ENCODE measurements around the gene HSPB2. TPM values are rescaled to one million over a fixed set of nuclear protein-coding genes. Genes with fewer than 3 reads are reported as not detected.

Gene HSPB2
- total RNA-seq, 1 donor = 1.5 TPM

GRCh38 chr11:111954154-111954553 is 41.6 kb downstream of the HSPB2 start:
- TF ChIP-seq CTCF (IDR thresholded peaks at IDR 0.05; ENCODE audit: insufficient read depth, low read length) = no peak
- H3K4me3 ChIP-seq (ENCODE audit: low read depth, low read length) = no peak overlapping the region
- DNase-seq (ENCODE audit: low read depth) = no peak

- DNase-seq (ENCODE audit: low read depth) = no peak
- H3K4me3 ChIP-seq (ENCODE audit: low read depth, low read length) = no peak overlapping the region
- TF ChIP-seq CTCF (IDR thresholded peaks at IDR 0.05; ENCODE audit: insufficient read depth, low read length) = no peak
Observed at GRCh38 chr11:111957663-111958444, 45.3 kb downstream of the HSPB2 start.

- DNase-seq (ENCODE audit: low read depth) = no peak
- H3K4me3 ChIP-seq (ENCODE audit: low read depth, low read length) = no peak overlapping the region
- TF ChIP-seq CTCF (IDR thresholded peaks at IDR 0.05; ENCODE audit: insufficient read depth, low read length) = no peak
Observed at GRCh38 chr11:111960916-111961315, 48.4 kb downstream of the HSPB2 start.

GRCh38 chr11:111961389-111962300 is 49.1 kb downstream of the HSPB2 start:
- H3K4me3 ChIP-seq (ENCODE audit: low read depth, low read length) = no peak overlapping the region
- TF ChIP-seq CTCF (IDR thresholded peaks at IDR 0.05; ENCODE audit: insufficient read depth, low read length) = no peak
- no peak for DNase-seq (ENCODE audit: low read depth)

Small RNA genes lying within 50 kb of the gene (small RNA-seq; reads per million reads assigned to genes)
- gene C11orf52 (not detected), gene GNG5P3 (not detected), gene RNA5SP351 (not detected), gene RPL37AP8 (not detected)

Other genes with a start within 250 kb of the HSPB2 start
- 18.4 and 27.1 TPM in 2 replicates for gene PPP2R1B, start 146.3 kb upstream of the HSPB2 start, total RNA-seq (ENCODE audit: low replicate concordance)
- 15.2 and 41.7 TPM in 2 replicates for gene ALG9, start 41.2 kb upstream of the HSPB2 start, total RNA-seq (ENCODE audit: low replicate concordance)
- 0.98 and 3.7 TPM in 2 replicates for gene FDXACB1, start 33.6 kb upstream of the HSPB2 start, total RNA-seq (ENCODE audit: low replicate concordance)
- gene CFAP68, start 33.2 kb upstream of the HSPB2 start, total RNA-seq (ENCODE audit: low replicate concordance) = 11.3 and 14.9 TPM in 2 replicates
- gene CRYAB, start 964 bp upstream of the HSPB2 start, total RNA-seq (ENCODE audit: low replicate concordance) = 60.2 and 73.3 TPM in 2 replicates
- gene C11orf52, start 6.2 kb downstream of the HSPB2 start, total RNA-seq (ENCODE audit: low replicate concordance) = 0.63 TPM in 1 of 2 replicates, not detected in the other
- gene DIXDC1, start 24.6 kb downstream of the HSPB2 start, total RNA-seq (ENCODE audit: low replicate concordance) = 22.1 and 24.8 TPM in 2 replicates
- 16.6 and 35.0 TPM in 2 replicates for gene DLAT, start 112.7 kb downstream of the HSPB2 start, total RNA-seq (ENCODE audit: low replicate concordance)
- gene PIH1D2, start 161.3 kb downstream of the HSPB2 start, total RNA-seq (ENCODE audit: low replicate concordance) = 5.1 and 5.5 TPM in 2 replicates
- 26.2 and 31.1 TPM in 2 replicates for gene NKAPD1, start 161.6 kb downstream of the HSPB2 start, total RNA-seq (ENCODE audit: low replicate concordance)
- 27.5 and 41.5 TPM in 2 replicates for gene TIMM8B, start 174.0 kb downstream of the HSPB2 start, total RNA-seq (ENCODE audit: low replicate concordance)
- gene SDHD, start 174.1 kb downstream of the HSPB2 start, total RNA-seq (ENCODE audit: low replicate concordance) = 40.1 and 110 TPM in 2 replicates